NCI-H146 (cell line): ENCODE results near the gene BMAL1.
A peak's percentile ranks its signal among the peaks of the same experiment; 100 is the strongest.
"Not testable (repeated sequence)": the region's sequence is repeated elsewhere in the genome, so short reads cannot be mapped to it uniquely, and the experiment has no call there.

ENCODE experiments used
- DNase-seq: peaks from one replicate; lab custom pipeline; 2025; lab: John Stamatoyannopoulos, UW

Gene BMAL1

DNA sequence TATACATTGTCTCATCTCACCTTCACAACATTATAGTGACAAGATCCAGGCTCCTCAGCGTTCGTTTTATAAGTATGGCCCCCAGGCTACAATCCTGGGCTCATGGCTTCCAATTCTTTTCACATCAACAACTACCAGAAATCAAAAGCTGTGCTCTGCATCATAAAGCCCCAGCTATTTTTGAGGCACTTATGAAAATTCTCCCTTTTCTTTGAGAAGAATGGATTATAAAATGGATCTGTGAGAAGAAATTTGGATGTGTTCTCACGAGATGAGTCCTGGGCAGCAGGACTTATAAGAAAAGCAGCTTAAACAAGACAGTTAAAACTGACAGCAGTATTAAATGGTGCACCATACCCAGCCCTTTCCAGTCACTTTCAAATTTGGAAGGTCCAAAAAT lies 105.2 kb downstream of the BMAL1 start:
- no peak for DNase-seq

DNA sequence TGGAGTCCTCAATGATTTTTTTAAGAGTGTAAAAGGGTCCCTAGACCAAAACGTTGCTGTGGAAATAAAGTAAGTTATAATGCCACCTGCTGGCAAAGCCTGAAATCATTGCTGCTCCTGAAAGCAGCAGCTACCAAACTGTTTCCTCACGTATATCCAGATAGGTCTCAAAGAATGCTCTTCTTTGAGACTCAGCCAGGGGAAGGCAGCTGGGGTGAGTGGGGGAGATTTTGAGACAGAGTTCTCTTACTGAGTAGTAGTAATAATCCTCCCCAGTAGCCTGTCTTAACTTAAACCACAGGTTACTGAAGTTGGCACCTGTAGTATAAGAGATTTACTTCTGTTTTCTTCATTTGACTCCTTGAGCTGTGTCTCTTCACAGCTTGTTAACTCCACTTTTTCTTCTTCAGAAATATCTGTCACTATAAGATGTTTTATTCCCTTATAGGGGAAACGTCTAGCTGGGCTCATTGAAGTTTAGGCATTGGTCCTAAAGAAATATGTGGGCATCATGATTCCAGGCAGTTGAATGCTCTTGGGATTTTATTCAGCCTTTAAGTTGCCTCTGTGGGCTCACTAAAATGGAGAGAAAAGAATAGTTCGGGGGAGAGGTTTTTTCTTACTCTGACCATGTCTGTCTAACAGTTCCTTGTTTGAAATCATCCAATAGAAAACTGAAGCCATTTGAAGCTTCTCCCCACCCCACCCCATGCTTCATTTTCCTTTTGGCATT lies 107.5 kb downstream of the BMAL1 start:
- DNase-seq = no peak

DNA sequence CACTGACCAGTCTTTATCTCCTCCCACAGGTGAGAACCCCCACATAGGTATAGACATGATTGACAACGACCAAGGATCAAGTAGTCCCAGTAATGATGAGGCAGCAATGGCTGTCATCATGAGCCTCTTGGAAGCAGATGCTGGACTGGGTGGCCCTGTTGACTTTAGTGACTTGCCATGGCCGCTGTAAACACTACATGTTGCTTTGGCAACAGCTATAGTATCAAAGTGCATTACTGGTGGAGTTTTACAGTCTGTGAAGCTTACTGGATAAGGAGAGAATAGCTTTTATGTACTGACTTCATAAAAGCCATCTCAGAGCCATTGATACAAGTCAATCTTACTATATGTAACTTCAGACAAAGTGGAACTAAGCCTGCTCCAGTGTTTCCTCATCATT lies 109.0 kb downstream of the BMAL1 start:
- DNase-seq = no peak

DNA sequence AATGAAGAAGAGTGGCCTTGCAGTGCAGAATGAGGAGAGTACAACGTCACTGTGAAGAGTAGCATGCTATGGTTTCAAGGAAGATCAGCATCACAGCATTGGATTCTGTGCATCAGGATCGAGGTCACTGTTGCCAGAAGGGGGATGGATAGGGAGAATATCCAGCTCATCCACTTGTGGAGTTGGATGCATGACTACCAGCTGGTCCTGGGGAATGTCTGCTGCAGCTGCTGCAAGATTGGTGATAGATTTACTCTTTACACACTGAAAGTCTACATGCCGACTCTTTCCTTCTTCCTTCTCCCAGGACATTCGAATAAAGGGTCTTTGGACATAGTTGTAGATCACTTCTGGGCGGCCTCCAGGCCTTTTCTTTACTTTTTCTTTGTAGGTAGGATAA lies 111.2 kb downstream of the BMAL1 start:
- no peak for DNase-seq

DNA sequence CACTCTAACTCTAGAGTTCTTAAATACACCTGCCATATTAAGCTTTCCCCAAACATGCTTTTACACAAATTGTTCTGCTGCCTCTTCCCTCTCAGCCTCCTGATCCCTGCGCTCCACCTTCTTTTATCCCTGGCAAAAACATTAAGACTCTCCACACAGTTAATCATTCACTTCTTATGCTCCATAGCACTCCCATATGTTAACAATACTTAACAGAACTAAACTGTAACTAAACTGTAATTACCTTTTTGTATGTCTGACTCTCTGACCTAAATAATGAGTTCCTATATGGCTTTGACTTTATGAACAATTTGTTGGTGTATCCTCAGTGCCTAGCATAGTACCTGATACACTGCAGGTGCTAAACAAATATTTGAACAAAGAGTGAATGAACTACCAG lies 113.6 kb downstream of the BMAL1 start:
- no peak for DNase-seq

DNA sequence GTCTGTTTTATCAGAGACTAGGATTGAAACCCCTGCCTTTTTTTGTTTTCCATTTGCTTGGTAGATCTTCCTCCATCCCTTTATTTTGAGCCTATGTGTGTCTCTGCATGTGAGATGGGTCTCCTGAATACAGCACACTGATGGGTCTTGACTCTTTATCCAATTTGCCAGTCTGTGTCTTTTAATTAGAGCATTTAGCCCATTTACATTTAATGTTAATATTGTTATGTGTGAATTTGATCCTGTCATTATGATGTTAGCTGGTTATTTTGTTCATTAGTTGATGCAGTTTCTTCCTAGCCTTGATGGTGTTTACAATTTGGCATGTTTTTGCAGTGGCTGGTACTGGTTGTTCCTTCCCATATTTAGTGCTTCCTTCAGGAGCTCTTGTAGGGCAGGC lies 120.7 kb downstream of the BMAL1 start:
- not testable (repeated sequence) for DNase-seq

DNA sequence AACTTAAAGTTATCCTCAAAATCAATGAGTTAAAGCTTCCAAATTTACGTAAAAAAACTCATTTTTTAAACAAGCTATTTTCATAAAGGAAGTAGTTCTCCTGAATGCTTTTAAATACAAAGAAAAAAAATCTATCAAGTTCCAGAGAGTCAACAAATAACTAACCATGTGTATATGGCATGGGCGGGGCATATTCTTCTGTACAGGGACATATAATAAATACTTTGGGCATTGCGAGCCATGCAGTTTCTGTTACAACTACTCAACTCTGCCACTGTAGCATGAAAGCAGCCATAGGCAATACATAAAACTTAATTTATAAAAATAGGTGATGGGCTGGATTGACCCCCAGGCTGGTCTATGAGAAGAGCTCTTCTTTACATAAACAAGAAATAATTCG lies 127.6 kb downstream of the BMAL1 start:
- DNase-seq = no peak

DNA sequence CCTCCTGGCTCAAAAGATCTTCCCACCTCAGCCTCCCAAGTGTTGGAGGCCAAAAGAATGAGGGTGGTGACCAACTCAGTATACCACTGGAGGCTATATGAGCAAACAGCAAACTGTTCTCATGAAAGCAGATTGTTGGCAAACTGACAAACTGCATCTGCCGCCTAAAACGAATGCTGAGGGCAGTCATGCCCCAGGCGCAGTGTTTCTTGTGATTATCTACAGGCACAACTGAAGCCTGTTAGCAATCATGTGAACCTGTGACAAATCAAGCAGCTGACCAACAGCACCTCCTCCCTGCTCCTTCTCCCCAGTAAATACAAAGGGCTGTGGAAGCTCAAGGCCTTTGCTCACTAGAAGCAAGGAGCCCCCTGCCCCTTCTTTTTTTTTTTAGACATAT lies 137.6 kb downstream of the BMAL1 start:
- no peak for DNase-seq

DNA sequence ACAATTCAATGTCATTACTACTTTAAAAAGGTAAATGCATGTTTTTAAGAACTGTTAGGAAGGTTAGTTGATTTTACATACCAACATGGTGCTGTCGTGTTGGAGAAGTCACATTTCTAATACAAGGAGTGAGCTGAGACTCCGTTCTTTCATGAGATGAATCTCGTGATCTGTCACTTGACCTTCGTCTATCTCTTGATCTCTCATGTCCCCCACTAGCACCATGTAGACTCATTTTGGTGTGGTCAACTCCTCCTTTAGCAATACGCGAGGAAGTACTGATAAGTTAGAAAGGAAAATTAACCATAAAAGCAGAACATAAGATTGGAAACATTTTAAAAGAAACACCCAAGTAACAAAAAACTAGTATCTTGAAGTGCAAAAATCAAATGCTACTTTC lies 144.0 kb downstream of the BMAL1 start:
- DNase-seq = no peak

DNA sequence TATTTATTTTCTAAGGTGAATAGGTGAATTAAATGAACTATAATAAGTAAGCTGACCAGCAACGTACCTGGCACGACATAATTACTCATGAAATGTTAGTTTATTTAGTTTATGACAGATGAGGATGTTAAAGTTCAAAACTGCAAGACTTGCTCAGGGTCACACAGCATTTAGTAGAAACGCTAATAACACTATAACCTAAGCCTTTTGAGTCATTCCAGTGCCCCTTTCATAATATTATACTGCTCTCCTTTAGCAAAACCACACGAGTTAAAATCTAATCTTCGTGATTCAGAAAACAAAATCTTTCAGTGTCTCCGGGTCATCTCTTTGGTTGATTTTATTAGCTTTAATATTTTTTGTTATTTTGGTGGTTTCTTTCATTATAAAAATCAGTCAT lies 145.8 kb downstream of the BMAL1 start:
- no peak for DNase-seq

DNA sequence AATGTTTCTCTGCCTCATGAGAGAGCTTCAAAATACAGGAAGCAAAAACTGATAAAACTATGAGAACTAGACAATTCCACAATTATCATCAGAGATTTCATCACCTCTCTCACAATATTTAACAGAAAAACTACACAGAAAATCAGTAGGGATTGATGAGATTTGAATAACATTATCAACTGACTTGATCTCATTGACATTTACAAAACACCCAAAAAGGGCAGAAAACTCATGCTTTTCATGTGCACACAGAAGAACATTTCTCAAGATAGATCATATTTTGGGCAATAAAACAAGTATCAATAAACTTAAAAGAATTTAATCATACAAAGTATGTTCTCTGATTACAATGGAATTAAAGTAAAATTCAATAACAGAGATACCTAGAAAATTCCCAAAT lies 149.8 kb downstream of the BMAL1 start:
- no peak for DNase-seq

DNA sequence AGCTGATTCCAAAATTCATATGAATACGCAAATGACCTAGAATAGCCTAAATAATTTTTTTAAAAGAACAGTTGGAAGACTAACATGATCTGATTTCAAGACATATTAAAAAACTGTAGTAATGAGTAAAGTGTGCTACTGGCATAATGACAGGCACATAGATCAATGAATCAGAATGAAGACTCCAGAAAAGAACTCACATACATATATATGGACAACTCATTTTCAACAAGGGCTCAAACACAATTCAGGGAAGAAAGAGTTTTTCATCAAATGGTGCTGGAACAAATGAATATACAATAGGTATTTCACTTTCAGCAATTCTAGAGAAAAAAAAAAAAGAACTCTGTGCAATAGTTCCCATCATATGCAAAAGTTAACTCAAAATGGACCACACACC lies 151.7 kb downstream of the BMAL1 start:
- DNase-seq = no peak

DNA sequence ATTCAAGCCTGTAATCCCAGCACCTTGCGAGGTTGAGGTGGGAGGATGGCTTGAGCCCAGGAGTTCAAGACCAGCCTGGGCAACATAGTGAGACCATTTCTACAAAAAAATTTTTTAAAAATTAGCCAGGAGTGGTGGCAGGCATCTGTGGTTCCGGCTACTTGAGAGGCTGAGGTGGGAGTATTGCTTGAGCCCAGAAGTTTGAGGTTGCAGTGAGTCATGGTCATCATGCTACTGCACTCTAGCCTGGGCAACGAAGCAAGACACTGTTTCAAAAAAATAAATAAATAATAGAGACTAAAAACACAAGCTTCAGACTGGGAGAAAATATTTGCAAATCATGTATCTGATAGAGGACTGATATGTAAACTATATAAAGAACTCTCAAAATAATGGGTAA lies 152.2 kb downstream of the BMAL1 start:
- no peak for DNase-seq

DNA sequence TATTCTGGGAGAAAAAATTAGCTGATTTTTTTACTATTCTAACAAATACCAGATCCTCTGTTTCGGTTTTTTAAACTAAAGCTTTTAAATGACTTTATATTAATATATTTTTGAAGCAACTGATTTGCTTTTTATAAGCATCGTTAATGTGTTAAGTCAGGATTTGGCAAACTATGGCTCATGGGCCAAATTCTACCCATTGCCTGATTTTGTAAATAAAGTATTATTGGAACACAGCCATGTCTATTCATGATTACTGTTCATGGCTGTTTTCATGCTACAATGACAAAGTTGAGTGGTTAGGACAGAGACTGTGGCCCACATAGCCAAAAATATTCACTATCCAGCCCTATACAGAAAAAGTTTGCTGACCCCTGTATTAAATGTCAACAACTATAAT lies 155.8 kb downstream of the BMAL1 start:
- DNase-seq = no peak

DNA sequence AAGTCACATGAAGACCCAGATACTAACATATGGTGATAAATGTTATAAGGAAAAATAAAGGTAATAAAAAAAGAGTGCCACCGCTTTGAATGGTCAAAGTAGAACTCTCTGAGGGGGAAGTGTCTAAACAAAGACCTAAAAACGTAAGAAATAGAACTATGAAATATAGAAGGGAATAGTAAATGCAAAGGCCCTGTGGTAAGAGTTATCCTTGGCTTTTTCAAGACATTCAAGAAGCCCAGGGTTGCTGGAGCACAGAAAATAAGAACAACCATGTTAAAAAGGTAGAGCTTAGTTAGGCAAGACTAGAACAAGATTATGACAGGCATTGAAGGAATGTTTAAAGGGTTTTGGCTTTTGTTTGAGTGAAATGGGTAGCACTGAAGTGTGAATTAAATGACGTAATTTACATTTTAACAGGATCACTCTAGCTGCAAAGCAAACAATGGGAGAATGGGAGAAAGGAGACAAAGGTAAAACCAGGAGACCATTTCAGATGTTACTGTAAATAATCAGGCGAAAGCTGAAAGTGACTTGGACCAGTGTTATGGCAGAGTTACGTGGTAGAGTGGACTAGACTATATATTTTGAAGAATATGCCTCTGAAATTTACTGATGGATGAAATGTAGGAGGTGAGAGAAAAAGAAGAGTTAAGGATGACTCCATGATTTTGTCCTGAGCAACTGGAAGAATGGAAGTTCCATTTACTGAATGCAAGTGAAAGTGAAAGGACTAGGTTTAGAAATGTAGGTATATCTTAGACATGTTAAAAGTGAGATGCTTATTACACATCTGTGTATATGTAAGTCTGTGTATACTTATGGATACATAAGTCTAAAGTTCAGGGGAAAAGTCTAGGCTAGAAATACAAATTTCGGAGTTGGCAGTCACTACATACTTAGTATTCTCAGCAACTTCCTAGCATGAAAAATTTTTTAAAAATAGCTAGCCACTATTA lies 156.9 kb downstream of the BMAL1 start:
- peak; percentile 1 for DNase-seq

DNA sequence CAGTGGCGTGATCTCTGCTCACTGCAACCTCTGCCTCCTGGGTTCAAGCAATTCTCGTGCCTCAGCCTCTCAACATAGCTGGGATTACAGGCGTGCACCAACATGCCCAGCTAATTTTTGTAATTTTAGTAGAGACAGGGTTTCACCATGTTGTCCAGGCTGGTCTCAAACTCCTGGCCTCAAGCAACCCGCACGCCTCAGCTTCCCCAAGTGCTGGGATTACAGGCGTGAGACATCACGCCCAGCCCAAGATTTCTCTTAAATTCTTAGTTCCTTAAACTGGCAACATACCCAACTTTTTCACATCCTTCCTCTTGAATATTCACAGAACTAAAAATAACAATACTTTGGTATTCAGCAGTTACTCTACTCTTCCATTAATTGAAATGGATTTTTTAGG lies 159.2 kb downstream of the BMAL1 start:
- DNase-seq = not testable (repeated sequence)
